Activated B cell treated with CpG ODN at 0.5 μM for 24 hours (primary cell): ENCODE results near the gene GPR3. TPM values are rescaled to one million over a fixed set of nuclear protein-coding genes. Genes with fewer than 3 reads are reported as not detected.

Experiments used
- ATAC-seq: fragments of 200-7000 bp; cut with Tn5 transposase; one replicate; pipeline ENCODE4 v1.10.0; 2021; ENCODE audit warnings: low read depth, mild to moderate bottlenecking, moderate library complexity
- CTCF ChIA-PET: fragments of 350-600 bp; sonication (Branson Sonifier 250); formaldehyde crosslinking; loops from one replicate; lab custom pipeline; 2021; ENCODE audit warnings: antibody characterized with exemption; lab: Charles Lee
- POLR2A ChIA-PET: fragments of 350-600 bp; sonication (Branson Sonifier 250); formaldehyde crosslinking; loops from one replicate; lab custom pipeline; 2021; ENCODE audit warnings: antibody characterized with exemption; lab: Charles Lee
- DNase-seq: peaks from one replicate; pipeline ENCODE4 v3.0.0; 2022
- H3K27ac Mint-ChIP-seq: one replicate; pipeline ENCODE4 v1.8.0; 2020; ENCODE audit warnings: mixed read lengths
- H3K27me3 Mint-ChIP-seq: one replicate; pipeline ENCODE4 v1.8.0; 2021; ENCODE audit warnings: mixed read lengths
- H3K36me3 Mint-ChIP-seq: one replicate; pipeline ENCODE4 v1.8.0; 2021; ENCODE audit warnings: low read depth, mixed read lengths
- H3K4me1 Mint-ChIP-seq: one replicate; pipeline ENCODE4 v1.8.0; 2021; ENCODE audit warnings: mixed read lengths
- H3K4me3 Mint-ChIP-seq: one replicate; pipeline ENCODE4 v1.8.0; 2020; ENCODE audit warnings: mild to moderate bottlenecking, mixed read lengths
- H3K9me3 Mint-ChIP-seq: one replicate; pipeline ENCODE4 v1.8.0; 2020; ENCODE audit warnings: mixed read lengths
- intact Hi-C: fragments of 100-400 bp; cut with micrococcal nuclease; formaldehyde crosslinking; loops from one replicate; pipeline ENCODE4 v1.15.1; 2024
- total RNA-seq: library from RNA; stranded (reverse); gene quantifications from 2 replicates; pipeline ENCODE4 v1.2.3, GENCODE V29; 2022
- TF ChIP-seq, protein P1 (sequence below): fragments of 200-600 bp; IDR thresholded peaks from one replicate; pipeline ENCODE4 v1.8.0; 2022; ENCODE audit warnings: antibody characterized with exemption, mild to moderate bottlenecking

Gene GPR3
- total RNA-seq, 1 donor from 2014 or later: 0.11 TPM

DNA sequence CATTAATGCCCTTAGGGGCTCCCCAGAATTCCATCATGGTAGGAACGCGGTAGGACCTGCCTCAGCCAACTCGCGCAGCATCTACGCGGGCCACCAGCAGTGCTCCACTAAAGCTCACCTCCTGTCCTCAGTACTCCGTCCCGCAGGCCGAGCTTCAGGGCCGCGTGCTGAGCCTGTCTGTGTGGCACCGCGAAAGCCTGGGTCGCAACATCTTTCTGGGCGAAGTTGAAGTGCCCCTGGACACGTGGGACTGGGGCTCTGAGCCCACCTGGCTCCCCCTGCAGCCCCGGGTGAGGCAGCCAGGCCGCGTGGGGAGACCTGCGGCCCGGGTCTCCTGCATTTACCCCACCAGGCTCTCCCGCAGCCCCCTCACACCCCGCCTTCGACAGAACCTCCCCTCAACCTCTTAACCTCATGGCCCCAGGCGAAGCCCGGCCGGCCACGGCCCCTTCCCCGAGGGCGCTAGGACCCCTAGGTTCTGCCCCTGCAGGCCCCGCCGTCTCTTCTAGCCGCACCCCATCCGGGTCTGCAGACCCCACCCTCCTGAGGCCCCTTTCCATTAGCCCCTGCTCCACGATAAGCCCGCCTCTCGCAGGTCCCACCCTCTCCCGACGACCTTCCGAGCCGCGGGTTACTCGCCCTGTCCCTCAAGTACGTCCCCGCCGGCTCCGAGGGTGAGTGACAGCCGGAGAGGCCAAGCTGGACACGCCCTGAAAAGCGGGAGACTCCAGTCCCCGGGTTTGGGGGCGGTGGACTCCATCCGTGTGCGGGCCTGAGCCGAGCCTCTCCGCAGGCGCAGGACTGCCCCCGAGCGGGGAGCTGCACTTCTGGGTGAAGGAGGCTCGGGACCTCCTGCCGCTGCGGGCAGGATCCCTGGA lies 41.5 kb upstream of the GPR3 start:
- ChIA-PET CTCF (interaction anchor here (1.2 kb wide), 1 partner anchor 9 kb away, joined by 3 read pairs; the partner anchor contains the start of gene SYTL1), POLR2A (interaction anchor here (0.5 to 9.1 kb wide), 3 partner anchors 8 to 826 kb away, joined by 4 to 75 read pairs (median 22); partner anchors contain the start of genes PTAFR and SYTL1)
- Mint-ChIP-seq H3K4me1 (peaks cover 20% of the 10 kb centered on the region), H3K36me3 (peaks cover 26% of the 10 kb centered on the region), H3K27me3 (no peaks in the 10 kb centered on the region), H3K4me3 (no peak overlapping the region), H3K27ac (no peak overlapping the region), H3K9me3 (no peaks in the 10 kb centered on the region)
- no peak for DNase-seq
- TF ChIP-seq, protein P1, sequence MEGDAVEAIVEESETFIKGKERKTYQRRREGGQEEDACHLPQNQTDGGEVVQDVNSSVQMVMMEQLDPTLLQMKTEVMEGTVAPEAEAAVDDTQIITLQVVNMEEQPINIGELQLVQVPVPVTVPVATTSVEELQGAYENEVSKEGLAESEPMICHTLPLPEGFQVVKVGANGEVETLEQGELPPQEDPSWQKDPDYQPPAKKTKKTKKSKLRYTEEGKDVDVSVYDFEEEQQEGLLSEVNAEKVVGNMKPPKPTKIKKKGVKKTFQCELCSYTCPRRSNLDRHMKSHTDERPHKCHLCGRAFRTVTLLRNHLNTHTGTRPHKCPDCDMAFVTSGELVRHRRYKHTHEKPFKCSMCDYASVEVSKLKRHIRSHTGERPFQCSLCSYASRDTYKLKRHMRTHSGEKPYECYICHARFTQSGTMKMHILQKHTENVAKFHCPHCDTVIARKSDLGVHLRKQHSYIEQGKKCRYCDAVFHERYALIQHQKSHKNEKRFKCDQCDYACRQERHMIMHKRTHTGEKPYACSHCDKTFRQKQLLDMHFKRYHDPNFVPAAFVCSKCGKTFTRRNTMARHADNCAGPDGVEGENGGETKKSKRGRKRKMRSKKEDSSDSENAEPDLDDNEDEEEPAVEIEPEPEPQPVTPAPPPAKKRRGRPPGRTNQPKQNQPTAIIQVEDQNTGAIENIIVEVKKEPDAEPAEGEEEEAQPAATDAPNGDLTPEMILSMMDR: no peak
- ATAC-seq: no peak
- intact Hi-C loops: no loop called here

DNA sequence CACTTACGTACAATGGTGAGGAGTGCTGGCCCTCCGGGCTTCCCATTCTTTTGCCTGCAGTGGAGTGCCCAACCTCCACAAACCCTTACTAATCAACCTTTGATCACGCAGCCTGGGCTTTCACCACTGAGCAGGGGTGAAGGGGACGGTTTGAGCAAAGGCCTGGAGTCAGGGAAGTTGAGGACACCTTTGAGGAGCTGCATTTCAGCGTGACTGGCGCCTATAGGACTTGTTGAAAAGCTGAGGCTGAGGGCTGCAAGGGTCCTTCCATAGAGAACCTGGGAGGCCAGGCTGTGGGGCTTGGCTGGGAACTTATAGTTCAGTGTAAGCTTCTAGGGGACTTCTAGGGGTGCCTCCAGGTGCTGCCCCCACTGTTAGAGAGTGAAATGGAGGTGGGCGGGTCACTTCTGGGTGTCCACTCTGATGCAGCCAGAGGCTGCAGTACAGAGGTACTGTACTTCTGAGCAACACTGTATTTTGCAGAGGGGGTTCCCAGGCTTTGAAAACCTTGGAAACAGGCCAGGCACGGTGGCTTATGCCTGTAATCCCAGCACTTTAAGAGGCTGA lies 40.8 kb upstream of the GPR3 start:
- intact Hi-C loops: no loop called here
- Mint-ChIP-seq H3K4me1 (peaks cover 21% of the 10 kb centered on the region), H3K27me3 (no peaks in the 10 kb centered on the region), H3K27ac (no peak overlapping the region), H3K9me3 (no peaks in the 10 kb centered on the region), H3K36me3 (peaks cover 22% of the 10 kb centered on the region), H3K4me3 (no peak overlapping the region)
- TF ChIP-seq, protein P1: no peak
- no peak for ATAC-seq
- DNase-seq: no peak
- ChIA-PET POLR2A (interaction anchor here (0.6 to 9.1 kb wide), 2 partner anchors 8 to 1056 kb away, joined by 3 to 75 read pairs; partner anchors contain the start of gene SYTL1), CTCF (interaction anchor here (1.2 kb wide), 1 partner anchor 10 kb away, joined by 3 read pairs; the partner anchor contains the start of gene SYTL1)

DNA sequence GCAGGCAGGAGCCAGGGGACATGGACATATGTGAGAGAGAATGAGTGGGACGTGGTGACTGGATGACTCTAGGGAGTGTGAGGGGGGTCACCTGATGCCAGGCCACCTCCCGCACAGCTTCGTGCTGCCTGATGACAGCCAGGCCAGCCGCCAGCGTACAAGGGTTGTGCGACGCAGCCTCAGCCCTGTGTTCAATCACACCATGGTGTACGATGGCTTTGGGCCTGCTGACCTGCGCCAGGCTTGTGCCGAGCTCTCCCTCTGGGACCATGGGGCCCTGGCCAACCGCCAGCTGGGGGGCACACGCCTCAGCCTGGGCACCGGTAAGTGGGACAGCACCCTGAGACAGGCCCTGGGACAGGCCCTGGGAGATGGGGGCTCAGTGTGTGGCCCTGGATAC lies 39.3 kb upstream of the GPR3 start:
- Mint-ChIP-seq H3K4me1 (peaks cover 29% of the 10 kb centered on the region), H3K9me3 (no peaks in the 10 kb centered on the region), H3K4me3 (no peak overlapping the region), H3K27ac (no peak overlapping the region), H3K36me3 (peaks cover 15% of the 10 kb centered on the region), H3K27me3 (no peaks in the 10 kb centered on the region)
- POLR2A ChIA-PET: interaction anchor here (9.1 kb wide), 1 partner anchor 10 kb away, joined by 75 read pairs; the partner anchor contains the start of gene SYTL1
- intact Hi-C loops: no loop called here
- CTCF ChIA-PET: interaction anchor here (1.2 to 1.6 kb wide), 2 partner anchors 20 to 26 kb away, joined by 3 to 5 read pairs; no protein-coding TSS in a partner anchor
- DNase-seq (no peak), ATAC-seq (no peak)
- TF ChIP-seq, protein P1: no peak

DNA sequence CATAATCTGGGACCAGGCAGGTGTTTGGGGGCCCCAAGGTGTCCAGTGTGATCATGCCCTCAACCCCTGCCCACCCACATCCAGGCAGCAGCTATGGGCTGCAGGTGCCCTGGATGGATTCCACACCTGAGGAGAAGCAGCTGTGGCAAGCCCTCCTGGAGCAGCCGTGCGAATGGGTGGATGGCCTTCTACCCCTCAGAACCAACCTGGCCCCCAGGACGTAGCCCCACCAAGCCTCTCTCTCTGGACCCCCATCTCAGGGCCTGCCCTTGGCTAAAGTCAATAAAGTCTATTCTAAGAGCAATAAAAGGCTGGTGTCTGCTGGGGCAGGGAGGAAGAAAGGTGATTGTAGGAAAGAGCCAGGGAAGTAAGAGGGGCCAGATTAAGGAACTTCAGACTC lies 38.8 kb upstream of the GPR3 start:
- intact Hi-C loops: no loop called here
- Mint-ChIP-seq H3K4me3 (no peak overlapping the region), H3K36me3 (peaks cover 15% of the 10 kb centered on the region), H3K4me1 (peaks cover 29% of the 10 kb centered on the region), H3K27ac (no peak overlapping the region), H3K27me3 (no peaks in the 10 kb centered on the region), H3K9me3 (no peaks in the 10 kb centered on the region)
- CTCF ChIA-PET: interaction anchor here (1.6 kb wide), 1 partner anchor 21 kb away, joined by 5 read pairs; no protein-coding TSS in a partner anchor
- DNase-seq (no peak), ATAC-seq (no peak)
- POLR2A ChIA-PET: interaction anchor here (0.9 to 9.1 kb wide), 2 partner anchors 10 to 20 kb away, joined by 6 to 75 read pairs; partner anchors contain the start of gene SYTL1
- TF ChIP-seq, protein P1: no peak
